ENCODE measurements around the gene DYRK3.

DNA sequence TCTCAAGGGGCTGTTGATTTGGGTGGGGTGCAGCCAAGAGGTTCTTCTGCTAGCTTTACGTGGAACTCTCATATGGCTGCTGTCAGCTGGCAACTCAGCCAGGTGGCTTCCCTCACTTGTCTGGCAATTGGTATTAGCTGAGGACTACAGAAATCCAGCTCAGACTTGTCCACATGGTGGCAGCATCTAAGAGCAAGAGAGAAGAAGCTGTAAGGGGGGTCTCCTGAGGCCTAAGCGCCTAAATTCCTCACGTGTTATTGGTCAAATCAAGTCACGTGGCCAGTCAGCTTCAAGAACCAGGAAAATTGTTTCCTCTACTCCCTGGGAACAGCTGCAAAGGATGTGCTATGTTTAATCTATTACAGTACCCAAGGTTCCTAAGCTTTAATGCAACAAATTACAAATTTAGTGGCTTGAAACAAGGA lies 4.2 kb upstream of the DYRK3 start:
- TF ChIP-seq POLR2A (IDR thresholded peaks at IDR 0.05; ENCODE audit: low read length): no peak
- no peak for TF ChIP-seq GATA1 (IDR thresholded peaks at IDR 0.05; ENCODE audit: low read depth, low read length)
